Measurements from ENCODE around the gene DGKI. TPM values are rescaled to one million over a fixed set of nuclear protein-coding genes. Genes with fewer than 3 reads are reported as not detected.

DGKI gene
- total and polyA plus RNA-seq, 2 of the 4 experiments (the other 2 are of a cell fraction): 3.9 to 15.8 TPM

GRCh38 chr7:137469191-137469811 lies 377.5 kb downstream of the DGKI start:
- Histone ChIP-seq H3K27ac (ENCODE audit: insufficient read depth, low read length) (no peak overlapping the region), H3K9me3 (ENCODE audit: control insufficient read depth, insufficient read depth, low read length) (no peaks in the 10 kb centered on the region), H2AK9ac (replicated peaks; ENCODE audit: low read depth, low read length, poor library complexity) (no peak overlapping the region), H3K4me3 (ENCODE audit: insufficient read depth, low read depth, low read length) (no peak overlapping the region), H3K9me1 (ENCODE audit: insufficient read depth, low read length) (peaks cover 3% of the 10 kb centered on the region; the same call in 1 of the 2 replicates), H3K27me3 (ENCODE audit: control insufficient read depth, insufficient read depth, low read length) (no peaks in the 10 kb centered on the region), H2AFZ (replicated peaks; ENCODE audit: low read length, poor library complexity) (no peak overlapping the region), H3K56ac (ENCODE audit: extremely low read depth, insufficient read depth, low read length) (no peak overlapping the region), H4K20me1 (ENCODE audit: insufficient read depth, low read length) (no peaks in the 10 kb centered on the region), H3K4me2 (ENCODE audit: low read depth, low read length) (no peak overlapping the region), H3K14ac (replicated peaks; ENCODE audit: low read depth, low read length) (no peak overlapping the region), H2BK15ac (ENCODE audit: low read depth, low read length) (no peak overlapping the region), H2AK5ac (ENCODE audit: low read depth, low read length) (no peak overlapping the region), H4K8ac (ENCODE audit: low read depth in 2 of 2, low read length in 2 of 2) (no peak overlapping the region), H2BK120ac (ENCODE audit: low read depth, low read length) (no peak overlapping the region), H3K23ac (ENCODE audit: low read depth, low read length) (no peak overlapping the region), H3K36me3 (ENCODE audit: control insufficient read depth, insufficient read depth, low read length) (no peaks in the 10 kb centered on the region; the same call in 1 of the 2 replicates), H4K91ac (ENCODE audit: insufficient read depth, low read depth, low read length) (no peak overlapping the region), H4K5ac (ENCODE audit: low read depth, low read length) (no peak overlapping the region), H3K9ac (ENCODE audit: low read depth, low read length) (no peak overlapping the region), H2BK5ac (ENCODE audit: low read depth, low read length, poor library complexity, severe bottlenecking) (no peak overlapping the region), H2BK20ac (ENCODE audit: low read depth, low read length) (no peak overlapping the region), H3K18ac (ENCODE audit: low read depth, low read length) (no peak overlapping the region), H3K4me1 (ENCODE audit: control insufficient read depth, insufficient read depth, low read length) (no peaks in the 10 kb centered on the region), H3K79me1 (ENCODE audit: low read depth in 1 of 2, low read length in 2 of 2) (no peaks in the 10 kb centered on the region), H3K4ac (ENCODE audit: low read depth, low read length) (no peak overlapping the region)
- TF ChIP-seq CHD1 (IDR thresholded peaks at IDR 0.05; ENCODE audit: low read depth, low read length) (no peak), MXI1 (IDR thresholded peaks at IDR 0.05; ENCODE audit: borderline replicate concordance, low read depth, low read length) (no peak), RCOR1 (IDR thresholded peaks at IDR 0.05; ENCODE audit: insufficient replicate concordance, low read length) (no peak), BHLHE40 (IDR thresholded peaks at IDR 0.05; ENCODE audit: low read depth, low read length) (no peak), CTCF (conservative IDR thresholded peaks at IDR 0.05; ENCODE audit: low read depth, low read length) (no peak), MAZ (IDR thresholded peaks at IDR 0.05; ENCODE audit: borderline replicate concordance, low read depth, low read length) (no peak), POLR2A (IDR thresholded peaks at IDR 0.05; ENCODE audit: low read depth, low read length) (no peak), RFX5 (IDR thresholded peaks at IDR 0.05; ENCODE audit: low read depth, low read length) (no peak), RAD21 (IDR thresholded peaks at IDR 0.05; ENCODE audit: low read length) (no peak), NFE2L2 (IDR thresholded peaks at IDR 0.05; ENCODE audit: low read depth, low read length) (no peak), FOS (IDR thresholded peaks at IDR 0.05; ENCODE audit: low read depth, low read length) (no peak), ELK1 (IDR thresholded peaks at IDR 0.05; ENCODE audit: borderline replicate concordance, low read depth, low read length) (no peak), USF2 (IDR thresholded peaks at IDR 0.05; ENCODE audit: low read depth, low read length) (no peak), CEBPB (IDR thresholded peaks at IDR 0.05; ENCODE audit: low read depth, low read length) (no peak), MAFK (IDR thresholded peaks at IDR 0.05; ENCODE audit: low read depth, low read length) (no peak), SMC3 (IDR thresholded peaks at IDR 0.05; ENCODE audit: low read depth, low read length) (no peak)
- no TSS peak for BruUV-seq (replicated peaks)
- dilution Hi-C loops (cut with HindIII; ENCODE audit: low sequenced_read_pairs, unreplicated experiment): no loop called here
- DNase-seq: no peak
- in situ Hi-C loops (cut with MboI; ENCODE audit: low sequenced_read_pairs): no loop called here
- ChIA-PET POLR2A (ENCODE audit: unreplicated experiment) (no interaction called here), CTCF (interaction anchor here (0.5 kb wide), 1 partner anchor 630 kb away, joined by 3 read pairs; no protein-coding TSS in a partner anchor)
- intact Hi-C loops (cut with micrococcal nuclease): no loop called here
- 100% methylated on average over 1 of the region's 5 CpGs; no CpG with 5 or more reads in 1 of the 2 experiments for WGBS, 2 experiments (ENCODE audit: extremely low coverage in 2 of 2, insufficient read length in 1 of 2)
- no peak for ATAC-seq (ENCODE audit: low read depth)
